Fibroblast of gingiva (primary cell): ENCODE results near the gene LRRC49.

ENCODE experiments used
- DNase-seq: peaks from one replicate; pipeline ENCODE4 v3.0.0-alpha.2; 2011; ENCODE audit warnings: low read depth

The LRRC49 gene

DNA sequence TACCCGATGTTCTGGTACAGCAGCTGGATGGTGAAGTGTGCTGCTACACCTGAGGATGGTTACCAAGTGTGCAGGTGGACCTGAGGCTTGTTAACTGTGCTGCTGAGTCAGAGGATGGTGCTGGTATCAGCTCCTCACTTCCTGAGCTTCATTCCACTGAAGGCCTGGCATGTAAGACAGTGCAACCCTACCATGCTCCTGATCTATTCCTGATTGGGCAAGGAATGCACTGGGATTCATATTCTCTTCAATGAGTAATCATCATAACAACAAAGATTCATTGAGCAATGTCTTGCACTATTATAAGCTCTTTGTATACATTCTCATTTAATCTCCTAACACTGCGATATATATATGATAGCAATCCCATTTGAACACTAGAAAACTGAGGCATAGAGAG, 159.7 kb downstream of the LRRC49 start:
- peak; percentile 78 for DNase-seq

DNA sequence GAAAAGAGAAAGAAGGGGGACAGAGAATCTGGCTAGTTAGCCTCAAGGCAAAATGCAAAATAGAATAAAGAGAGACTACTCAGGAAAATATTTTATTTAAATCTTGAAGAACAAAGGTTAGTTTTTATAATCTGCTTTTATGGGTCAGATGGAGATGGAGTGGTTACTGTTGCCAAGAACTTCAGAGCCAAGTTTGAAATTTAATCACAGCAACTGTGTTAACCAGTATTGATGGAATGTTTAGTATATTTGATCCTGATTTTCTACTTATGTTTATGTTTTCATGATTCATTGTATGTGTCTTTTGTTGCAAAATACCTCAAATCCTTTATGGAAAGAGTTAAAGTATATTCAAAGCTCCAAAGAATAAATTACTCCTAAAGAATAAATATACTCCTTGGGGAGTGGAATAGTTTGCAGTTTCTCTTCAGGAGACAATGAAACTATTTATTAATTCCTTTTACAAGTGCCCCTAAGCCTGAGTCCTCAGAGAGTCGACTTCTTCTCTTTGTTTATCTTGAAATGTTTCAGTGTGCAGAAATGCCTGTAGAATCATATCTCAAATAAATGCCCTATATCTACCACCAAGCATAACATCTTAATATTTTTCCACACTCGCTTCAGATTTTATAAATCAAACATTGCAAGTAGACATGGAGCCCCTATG, 161.8 kb downstream of the LRRC49 start:
- DNase-seq = peak; percentile 71

DNA sequence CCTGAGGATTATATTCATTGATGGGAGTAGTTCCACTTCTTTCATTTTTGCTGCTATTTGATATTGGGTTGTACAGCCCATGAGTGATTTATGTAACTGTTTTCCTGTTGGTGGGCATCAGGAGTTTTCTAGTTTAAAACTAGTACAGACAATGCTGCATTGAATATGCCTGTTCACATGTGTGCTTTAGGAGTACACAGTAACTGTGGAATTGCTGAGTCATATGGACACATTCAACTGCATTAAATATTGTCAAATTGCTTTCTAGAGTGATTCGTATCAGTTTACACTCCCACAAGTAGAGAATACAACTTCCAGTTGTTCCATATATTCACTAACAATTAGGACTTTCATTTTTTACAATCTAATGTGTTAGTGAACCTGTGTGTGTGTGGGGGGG, 162.8 kb downstream of the LRRC49 start:
- peak; percentile 30 for DNase-seq

DNA sequence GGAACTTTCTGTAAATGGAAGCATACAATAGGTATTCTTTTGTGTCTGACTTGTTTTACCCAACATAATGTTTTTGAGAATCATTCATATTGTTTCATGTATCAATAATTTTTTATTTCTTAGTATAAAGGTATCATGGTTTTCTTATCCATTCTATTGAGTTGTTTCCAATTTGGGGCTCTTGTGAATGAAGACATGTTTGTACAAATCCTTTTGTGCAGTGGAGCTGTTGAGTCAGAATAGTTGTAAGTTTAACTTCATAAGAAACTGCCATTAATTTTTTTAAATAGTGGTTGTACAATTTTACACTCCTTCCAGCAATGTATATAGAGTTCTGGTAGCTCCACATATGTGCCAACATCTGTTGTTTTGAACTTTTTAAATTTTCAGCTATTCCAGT, 163.5 kb downstream of the LRRC49 start:
- DNase-seq = no peak

DNA sequence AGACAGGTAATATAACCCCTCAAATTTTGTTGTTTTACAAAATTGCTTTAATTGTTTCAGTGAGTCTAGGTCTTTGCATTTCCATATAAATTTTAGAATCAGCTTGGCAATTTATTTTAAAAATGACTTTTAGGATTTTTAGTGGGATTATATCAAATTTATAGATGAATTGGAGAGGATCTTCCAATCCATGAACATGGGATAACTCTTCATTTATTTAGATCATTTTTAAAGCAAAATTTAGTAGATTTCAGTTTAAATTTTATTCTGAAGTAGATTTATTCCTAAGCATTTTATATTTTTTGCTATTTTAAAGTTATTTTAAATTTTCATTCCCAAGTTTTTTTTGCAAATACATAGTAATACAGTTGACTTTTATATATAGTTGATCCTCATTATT, 164.5 kb downstream of the LRRC49 start:
- no peak for DNase-seq

GRCh38 chr15:71057581-71057980, 165.0 kb downstream of the LRRC49 start:
- DNase-seq = no peak

- no peak for DNase-seq
Observed at GRCh38 chr15:71060983-71061382, 168.4 kb downstream of the LRRC49 start.

- DNase-seq = peak; percentile 75
Observed at GRCh38 chr15:71066983-71067382, 174.4 kb downstream of the LRRC49 start.

DNA sequence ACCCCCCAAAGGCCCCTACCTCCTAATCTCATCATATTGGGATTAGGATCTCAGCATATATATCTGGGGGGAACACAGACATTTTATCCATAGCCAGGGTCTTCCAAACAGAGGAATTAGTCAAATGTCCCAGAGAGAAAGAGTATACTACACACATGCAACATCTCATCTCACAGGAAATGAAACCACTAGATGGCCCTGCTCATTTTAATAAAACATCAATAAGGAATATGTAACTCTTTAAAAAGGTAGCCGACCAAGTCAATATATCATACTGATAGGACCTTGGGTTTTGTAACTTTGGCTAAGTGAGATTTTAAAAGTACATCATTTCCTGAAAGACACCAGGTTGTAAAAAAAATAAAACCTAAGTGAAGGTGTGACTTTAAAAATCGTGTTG, 177.1 kb downstream of the LRRC49 start:
- no peak for DNase-seq

GRCh38 chr15:71071529-71071928, 178.9 kb downstream of the LRRC49 start:
- no peak for DNase-seq

DNA sequence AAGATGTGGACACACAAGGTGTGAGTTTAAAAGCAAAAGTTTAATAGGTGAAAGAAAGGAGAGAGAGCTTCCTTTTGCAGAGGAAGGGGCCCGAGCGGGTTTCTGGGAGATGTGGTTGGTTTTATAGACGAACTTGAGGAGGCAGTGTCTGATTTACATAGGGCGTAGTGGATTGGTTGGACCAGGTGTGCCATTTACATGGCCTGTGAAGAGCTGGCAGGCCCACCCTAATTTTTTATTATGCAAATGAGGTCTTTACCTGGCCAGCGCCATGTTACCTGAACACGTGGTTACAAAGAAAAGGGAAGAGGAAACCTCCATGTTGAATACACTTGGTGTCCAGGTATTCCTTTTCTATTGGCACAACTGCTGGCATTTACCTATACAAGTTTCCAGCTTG, 179.8 kb downstream of the LRRC49 start:
- no peak for DNase-seq

DNA sequence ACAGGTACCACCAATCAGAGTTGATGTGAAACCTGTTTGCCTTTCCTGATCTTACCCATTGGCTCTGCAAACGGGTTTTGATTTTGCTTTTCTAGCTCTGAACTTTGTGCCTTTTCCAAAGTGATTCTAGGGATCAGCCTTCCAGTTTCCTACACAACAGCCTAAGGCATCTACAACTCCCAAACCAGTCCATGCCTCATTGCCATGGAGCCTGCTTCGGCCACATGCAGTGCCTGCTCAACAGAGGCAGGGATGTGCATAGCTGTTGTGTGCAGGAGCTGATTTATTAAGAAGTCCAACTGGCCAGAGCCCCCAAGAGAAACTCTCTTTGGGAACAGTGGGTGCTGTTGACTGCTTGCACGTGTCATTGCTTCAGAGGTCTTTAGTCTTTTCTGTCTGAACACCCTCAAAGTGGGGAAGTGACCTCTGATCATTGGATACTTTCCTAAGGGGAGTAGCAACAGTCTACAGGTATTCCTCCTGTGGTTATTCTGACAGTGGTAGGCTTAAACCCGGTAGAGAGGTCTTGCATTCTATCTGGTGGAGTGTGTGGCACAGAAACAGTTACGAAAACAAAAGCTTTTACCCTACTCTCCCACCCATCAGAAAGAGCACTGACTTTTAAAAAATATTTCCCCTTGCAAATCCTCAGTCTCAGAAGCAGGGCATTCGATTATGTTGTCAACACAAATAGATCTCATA, 186.0 kb downstream of the LRRC49 start:
- no peak for DNase-seq

DNA sequence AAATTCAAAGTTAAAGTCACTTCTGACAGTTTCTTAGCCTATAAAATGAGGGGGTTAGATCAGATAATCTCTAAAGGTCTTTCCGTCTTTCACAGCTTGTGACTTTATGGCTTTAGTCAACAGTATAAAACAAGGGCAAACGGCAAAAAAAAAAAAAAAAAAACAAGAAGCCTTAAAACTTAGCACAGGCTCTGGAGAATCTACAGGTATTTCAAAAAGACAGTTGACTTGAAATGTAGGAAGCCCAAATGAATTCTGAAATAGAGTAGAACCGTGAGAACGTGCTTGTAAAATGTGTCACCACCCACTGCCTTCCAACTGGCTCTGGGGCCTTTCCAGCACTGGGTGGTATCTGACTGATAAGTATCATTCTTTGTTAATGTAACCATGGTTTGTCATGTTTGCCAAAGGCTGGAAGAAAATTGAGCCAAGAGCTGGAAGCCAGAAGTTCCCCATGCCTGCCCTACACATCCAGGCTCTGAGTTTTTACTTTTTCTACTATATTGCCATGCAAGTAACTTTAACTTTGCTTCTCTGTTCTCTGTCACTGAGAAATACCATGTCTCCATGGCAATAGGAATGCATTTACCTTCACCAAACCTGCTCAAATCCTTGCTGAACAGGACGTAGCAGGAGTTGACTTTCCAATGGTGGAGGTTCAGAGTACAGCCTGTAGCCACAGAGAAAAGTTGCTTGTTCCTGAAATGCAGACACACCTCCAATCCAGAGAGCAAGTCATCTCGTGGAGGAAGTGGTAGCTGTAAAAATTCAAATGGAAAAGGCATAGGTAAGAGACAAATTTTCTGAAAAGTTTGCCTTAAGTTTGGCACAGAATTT, 186.8 kb downstream of the LRRC49 start:
- peak; percentile 69 for DNase-seq

- DNase-seq = no peak
Observed at GRCh38 chr15:71080166-71080565, 187.5 kb downstream of the LRRC49 start.

DNA sequence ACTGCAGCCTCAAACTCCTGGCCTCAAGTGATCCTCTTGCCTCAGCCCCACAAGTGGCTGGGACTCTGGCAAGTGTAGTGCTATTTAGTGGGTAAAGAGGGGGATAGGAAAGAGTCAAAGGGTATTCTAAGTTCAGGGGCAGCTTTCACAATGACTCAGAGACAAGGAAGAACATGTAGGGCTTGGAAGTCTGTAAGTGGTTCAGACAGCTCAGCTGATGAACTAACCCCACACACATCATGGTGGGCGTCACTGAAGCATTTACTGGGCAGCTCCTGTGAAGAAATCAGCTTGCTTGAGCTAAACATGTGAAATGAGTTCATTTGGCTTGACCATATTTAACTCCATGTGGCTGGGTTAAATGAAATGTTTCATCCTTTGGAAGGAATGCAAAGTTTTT, 188.1 kb downstream of the LRRC49 start:
- DNase-seq = peak; percentile 88

DNA sequence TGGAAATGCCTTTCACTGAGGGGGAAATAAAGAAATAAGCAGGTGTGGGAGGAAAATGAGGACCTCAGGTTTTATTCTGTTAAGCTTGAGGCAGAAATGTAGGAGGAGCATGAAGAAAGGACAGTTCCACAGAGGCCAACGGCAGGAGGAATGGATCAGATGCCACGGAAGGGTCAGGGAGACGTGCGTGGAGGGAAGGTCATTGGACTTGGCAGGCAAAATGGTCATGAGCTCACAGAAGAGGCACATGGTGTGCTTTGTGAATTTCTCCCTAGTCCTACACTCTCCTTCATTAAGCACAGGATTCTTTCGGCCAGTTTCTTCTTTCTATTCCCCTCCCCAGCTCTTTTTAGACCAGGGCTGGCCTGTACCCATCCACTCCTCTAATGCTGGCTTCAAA, 190.2 kb downstream of the LRRC49 start:
- no peak for DNase-seq

DNA sequence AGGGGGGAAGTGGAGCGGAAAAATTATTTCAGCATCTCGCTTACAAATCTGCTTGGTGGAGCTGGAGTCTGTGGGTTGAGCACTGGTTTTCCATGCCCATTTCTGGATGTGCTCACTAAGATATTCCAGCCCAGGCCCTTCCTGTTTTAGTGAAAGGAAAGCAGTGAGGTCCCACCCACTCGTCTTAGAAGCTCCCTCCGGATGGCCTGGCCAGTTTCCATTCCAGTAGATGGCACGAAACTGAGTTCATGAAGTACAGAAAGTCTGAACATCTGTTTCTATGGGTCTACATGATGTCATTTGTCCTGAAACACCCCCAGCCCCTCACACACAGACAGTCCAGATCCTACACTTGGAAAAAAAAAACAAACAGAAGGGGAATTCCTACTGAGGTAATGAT, 190.7 kb downstream of the LRRC49 start:
- peak; percentile 31 for DNase-seq

DNA sequence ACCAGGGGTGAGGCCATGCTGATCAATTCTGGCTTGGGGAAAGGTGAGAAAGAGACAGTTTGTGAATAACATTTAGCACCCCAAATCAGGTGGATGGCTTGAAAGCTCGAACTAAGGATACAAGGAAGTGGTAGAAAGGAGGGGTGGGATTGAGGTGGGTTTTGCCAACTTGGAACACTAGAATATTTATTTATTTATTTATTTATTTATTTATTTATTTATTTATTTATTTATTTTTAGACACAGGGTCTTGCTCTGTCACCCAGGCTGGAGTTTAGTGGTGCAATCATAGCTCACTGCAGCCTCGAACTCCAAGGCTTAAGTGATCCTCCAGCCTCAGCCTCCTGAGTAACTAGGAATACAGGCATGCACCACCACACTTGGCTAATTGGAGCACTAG, 191.6 kb downstream of the LRRC49 start:
- no peak for DNase-seq

DNA sequence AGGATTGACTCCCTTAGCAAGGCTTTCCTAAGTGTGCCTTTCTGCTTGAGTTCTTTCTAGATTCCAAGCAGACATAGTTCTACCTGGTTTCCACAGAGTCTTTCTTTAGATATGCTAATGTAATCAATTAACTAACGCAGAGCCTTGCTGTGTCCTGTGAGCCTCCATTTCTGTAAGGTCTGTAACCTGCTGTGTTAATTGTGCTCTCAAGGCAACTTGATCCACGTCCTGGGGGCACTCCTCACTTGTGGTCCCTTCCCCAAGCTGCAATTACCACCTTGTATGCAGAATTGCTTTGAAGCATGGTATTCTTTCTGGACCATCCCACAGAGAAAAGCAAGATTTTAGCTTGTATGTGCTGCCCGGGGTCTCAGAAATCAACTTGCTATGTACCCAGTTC, 193.2 kb downstream of the LRRC49 start:
- no peak for DNase-seq

DNA sequence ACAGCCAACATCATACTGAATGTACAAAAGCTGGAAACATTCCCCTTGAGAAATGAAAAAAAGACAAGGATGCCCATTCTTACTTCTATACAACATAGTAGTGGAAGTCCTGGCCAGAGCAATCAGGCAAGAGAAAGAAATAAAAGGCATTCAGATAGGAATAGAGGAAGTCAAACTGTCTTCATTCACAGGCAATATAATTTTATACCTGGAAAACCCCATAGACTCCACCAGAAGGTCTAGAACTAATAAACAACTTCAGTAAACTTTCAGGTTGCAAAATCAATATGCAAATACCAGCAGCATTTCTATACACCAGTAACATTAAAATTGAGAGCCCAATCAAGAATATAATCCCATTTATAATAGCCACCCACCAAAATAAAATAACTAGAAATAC, 195.5 kb downstream of the LRRC49 start:
- DNase-seq = no peak

DNA sequence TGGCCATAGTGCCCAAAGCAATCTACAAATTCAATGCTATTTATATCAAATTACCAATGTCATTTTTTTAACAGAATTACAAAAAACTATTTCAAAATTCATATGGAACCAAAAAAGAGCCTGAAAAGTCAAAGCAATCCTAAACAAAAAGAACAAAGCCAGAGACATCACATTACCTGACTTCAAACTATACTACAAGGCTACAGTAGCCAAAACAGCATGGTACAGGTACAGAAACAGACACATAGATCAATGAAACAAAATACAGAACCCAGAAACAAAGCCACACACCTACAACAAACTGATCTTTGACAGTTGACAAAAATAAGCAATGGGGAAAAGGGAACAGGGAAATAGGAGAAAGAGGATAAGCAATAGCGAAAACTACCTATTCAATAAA, 196.1 kb downstream of the LRRC49 start:
- DNase-seq = no peak

- DNase-seq = no peak
Observed at GRCh38 chr15:71089801-71090200, 197.2 kb downstream of the LRRC49 start.

DNA sequence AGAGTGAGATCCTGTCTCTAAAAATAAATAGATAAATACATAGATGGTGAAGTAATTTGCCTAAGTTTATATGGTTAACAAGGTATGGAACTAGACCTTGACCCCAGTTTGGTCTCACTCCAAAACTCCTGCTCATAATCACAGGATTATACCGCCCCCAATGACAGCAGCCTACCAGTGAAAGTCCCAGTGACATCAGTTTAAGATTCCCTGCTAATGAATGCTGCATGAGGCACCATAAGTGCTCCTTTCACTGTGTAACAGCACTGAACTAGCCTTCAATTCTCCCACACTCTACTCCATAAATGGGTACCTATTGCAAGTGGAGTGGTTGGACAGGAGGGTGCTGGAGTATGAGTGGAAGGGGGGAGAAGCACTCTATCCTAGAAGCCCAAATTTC, 199.0 kb downstream of the LRRC49 start:
- DNase-seq = no peak
